ENCODE results near the gene CILP2. TPM values are rescaled to one million over a fixed set of nuclear protein-coding genes. Genes with fewer than 3 reads are reported as not detected.

CILP2 gene
- total RNA-seq, 1 donor from 2014 or later = 0.40 TPM

DNA sequence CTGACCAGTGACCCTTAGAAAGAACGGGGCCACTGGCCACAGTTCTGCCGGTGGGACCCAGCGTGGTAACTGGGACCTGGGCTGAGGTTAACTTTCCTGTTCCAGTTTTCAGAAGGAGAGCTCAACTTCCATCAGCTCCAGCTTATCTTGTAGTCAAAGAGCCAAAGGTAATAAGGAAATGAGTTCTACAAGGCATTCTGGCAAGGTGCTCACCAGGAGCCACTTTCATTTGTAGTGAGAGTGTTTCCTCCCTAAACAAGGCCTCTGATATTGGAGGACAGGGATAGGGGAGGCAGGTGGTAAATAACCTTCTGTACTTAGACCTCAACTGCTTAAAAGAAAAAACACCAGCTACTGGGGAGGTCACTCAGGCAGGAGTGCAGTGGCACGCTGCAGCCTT lies 42.4 kb downstream of the CILP2 start:
- intact Hi-C loops (cut with DNase I) = no loop called here
- ATAC-seq (ENCODE audit: poor library complexity) = no peak
- no peak for DNase-seq

DNA sequence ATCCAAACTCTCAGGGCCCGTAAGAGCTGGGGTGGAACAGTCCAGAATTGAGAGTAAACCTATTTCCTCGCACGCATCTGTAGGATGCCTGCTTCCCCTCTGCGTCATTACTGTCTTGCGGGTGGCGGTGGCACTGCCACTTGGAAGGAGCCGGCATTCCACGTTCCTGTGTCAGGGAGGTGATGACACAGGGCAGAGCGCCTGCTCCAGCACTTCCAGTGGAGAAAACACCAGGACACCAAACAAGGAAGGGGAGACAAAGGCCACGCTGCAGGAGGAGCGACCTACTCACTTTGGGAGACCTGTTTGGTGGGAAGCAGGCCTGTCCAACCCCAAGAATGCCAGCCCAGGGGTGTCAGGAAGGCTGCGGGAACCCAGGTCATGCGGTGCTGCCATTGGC lies 43.3 kb downstream of the CILP2 start:
- ATAC-seq (ENCODE audit: poor library complexity) (peak; percentile 59), DNase-seq (no peak)
- intact Hi-C loops (cut with DNase I) = no loop called here

DNA sequence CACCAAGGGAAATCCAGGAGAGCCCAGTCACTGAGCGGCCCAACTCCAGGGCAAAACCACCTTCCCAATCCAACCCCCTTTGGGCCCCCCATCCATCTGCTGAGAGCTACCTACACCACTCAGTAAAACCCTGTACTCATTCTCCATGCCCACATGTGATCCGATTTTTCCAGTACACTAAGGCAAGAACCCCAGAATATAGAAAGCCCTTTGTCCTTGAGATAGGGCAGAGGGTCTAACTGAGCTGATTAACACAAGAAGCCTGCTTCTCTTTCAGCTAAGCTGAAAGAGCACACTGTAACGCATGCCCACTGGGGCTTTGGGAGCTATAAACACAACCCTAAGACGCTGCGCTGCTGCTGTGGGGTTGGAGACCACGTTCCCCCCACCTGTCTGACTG lies 44.4 kb downstream of the CILP2 start:
- DNase-seq (no peak), ATAC-seq (ENCODE audit: poor library complexity) (no peak)
- intact Hi-C loops (cut with DNase I) = no loop called here

DNA sequence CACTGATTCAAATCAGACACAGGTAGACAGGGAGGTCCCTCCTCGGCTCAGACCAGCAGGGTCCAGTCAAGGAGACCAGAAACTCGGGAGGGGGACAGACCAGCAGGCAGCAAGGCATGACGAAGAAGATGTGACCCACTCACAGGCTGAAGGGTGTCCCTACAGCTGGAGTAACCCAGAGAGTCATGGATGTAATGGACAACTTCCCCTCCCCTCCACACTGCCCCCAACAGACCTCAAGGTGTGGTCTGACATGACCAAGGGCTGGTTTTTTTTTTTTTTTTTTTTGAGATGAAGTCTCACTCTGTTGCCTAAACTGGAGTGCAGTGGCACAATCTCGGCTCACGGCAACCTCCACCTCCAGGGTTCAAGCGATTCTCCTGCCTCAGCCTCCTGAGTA lies 46.3 kb downstream of the CILP2 start:
- ATAC-seq (ENCODE audit: poor library complexity) = no peak
- intact Hi-C loops (cut with DNase I) = no loop called here
- DNase-seq = no peak

DNA sequence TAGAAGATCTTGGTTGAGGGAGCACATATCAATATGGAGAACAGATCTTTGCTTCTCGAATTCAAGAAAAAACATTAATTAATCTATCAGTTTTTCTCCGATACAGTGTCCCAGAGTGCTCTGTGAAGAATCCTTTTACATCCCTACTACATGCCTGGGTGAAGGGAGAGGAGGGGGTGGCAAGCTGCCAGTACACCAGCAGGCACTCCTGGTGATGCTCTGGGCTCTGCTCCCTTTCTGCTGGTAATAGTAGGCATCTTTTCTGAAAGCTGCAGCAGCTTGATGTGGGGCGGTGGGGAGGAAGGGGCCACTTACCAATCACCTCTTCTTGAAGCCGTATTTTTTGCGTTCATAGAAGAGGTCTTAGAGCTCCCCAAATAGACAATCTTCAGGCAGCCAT lies 49.7 kb downstream of the CILP2 start:
- DNase-seq = no peak
- intact Hi-C loops (cut with DNase I) = no loop called here
- ATAC-seq (ENCODE audit: poor library complexity) = no peak

DNA sequence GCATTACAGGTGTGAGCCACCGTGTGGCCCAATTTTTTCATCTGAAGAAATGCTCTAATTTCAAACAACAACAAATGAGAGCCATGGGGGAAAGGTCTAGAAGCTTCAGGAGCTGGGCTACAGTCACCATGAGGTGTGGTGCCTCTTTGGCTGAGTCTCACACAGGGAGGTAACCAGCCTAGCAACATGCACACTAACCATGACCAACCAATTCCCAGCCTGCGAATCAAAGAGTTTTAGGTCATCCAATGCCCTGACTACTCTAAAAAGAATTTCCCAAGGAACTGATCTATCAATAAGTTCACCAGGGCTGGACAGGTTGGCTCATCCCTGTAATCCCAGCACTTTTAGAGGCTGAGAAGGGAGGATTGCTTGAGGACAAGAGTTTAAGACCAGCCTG lies 50.5 kb downstream of the CILP2 start:
- no peak for ATAC-seq (ENCODE audit: poor library complexity)
- intact Hi-C loops (cut with DNase I) = no loop called here

DNA sequence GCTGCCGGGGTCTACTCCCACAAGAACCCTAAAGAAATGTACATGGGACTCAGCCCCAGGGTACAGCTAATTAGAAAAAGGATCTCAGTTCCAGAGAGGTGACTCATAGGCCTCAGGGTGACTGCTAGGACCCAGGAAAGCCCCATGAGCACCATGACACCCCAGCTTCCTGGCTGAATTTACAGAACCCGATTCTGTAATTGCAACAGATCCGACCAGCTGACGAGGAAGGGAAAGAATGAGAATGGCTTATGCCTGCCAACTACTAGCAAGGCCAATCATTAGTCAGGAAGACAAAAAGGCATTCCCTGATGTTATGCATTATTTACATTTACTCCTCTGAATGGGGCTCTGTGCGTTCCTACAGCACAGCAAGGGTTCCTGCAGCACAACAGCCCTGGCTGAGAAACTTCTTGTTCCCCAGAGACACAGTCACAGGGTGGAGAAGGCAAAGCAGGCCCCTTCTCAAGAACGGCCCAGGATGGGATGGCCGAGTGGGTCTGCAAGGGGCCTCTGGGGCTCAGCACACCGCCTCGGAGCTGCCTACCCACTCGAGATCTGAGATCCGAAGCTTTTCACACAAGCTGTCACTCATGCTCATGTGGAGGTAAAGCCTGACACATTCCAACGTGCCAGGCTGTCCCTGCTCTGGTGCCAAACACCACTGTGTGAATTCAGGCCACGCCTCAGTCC lies 53.2 kb downstream of the CILP2 start:
- no peak for DNase-seq
- ATAC-seq (ENCODE audit: poor library complexity) = peak; percentile 46
- intact Hi-C loops (cut with DNase I) = no loop called here

More for the DNA sequence above, 50.5 kb downstream of the CILP2 start:
- no peak for DNase-seq

DNA sequence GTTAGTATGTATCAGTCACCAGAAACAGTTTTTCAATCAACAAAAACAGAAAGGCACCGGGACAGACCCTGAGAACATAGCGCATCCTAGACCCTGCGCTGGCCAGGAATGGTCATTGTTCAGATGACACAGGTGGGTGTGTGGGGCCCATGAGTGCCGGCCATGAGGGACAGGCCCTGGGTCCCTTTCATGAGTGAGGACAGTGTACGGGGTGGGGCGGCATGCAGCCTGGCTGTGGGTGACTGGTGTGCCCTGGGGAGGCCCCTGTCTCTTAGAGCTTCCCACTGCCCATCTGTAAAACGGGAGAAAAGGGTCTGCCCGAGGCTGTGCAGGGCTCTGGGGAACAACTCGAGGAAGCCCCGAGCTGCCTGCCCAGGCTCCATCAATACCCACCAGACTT lies 54.6 kb downstream of the CILP2 start:
- intact Hi-C loops (cut with DNase I) = no loop called here
- DNase-seq (no peak), ATAC-seq (ENCODE audit: poor library complexity) (no peak)

DNA sequence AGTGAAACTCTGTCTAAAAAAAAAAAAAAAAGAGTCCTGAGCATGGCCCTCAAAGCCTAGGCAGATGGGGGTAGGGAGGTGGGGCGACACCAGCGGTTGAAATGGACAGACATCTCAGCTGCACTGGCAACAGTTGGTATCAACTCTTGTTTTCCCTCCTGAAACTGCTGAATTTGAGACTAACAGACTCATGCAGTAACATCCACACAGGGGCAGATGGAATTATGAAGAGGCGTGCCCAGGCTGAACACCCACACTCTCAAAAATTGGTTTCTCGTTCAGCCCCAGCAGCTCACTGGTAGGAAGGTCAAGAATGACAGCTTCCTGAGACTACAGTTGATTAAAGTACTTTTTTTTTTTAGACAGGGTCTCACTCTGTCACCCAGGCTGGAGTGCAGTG lies 56.3 kb downstream of the CILP2 start:
- DNase-seq = no peak
- intact Hi-C loops (cut with DNase I) = no loop called here
- ATAC-seq (ENCODE audit: poor library complexity) = no peak

DNA sequence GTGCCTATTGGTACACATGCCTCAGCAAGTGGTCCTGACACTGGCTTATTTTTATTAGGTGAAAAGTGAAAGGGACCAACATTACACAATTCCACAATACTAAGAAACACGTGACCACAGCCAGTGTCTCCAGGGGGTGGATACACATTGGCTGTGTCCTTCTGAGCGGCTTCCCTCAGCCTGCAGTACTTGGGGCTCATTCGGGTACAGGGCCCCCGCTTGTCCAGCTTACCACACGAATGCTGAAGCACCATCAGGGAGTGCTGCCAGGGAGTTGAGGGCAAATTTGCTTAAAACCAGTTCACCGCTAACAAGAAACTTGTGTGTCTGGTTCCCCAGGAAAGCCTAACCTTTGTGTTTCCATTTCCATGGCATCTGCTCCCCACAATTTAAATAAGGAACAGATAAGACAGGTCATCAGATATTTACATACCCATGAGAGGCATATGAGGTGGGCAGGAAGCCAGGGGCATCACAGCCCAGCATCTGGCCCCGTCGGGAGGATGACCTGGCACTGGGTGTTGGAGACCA lies 57.2 kb downstream of the CILP2 start:
- intact Hi-C loops (cut with DNase I) = no loop called here
- DNase-seq (no peak), ATAC-seq (ENCODE audit: poor library complexity) (no peak)

Other genes with a start within 250 kb of the CILP2 start
- gene SUGP1, start 217.8 kb upstream of the CILP2 start, total RNA-seq = 37.2 TPM
- gene MAU2, start 217.4 kb upstream of the CILP2 start, total RNA-seq = 32.8 TPM
- gene GATAD2A, start 132.6 kb upstream of the CILP2 start, total RNA-seq = 24.3 TPM
- gene TSSK6, start 22.7 kb upstream of the CILP2 start, total RNA-seq = 0.67 TPM
- 1,367 TPM for gene NDUFA13, start 22.0 kb upstream of the CILP2 start, total RNA-seq
- gene YJEFN3, start 9.4 kb upstream of the CILP2 start, total RNA-seq = 5.8 TPM
- gene PBX4, start 80.4 kb downstream of the CILP2 start, total RNA-seq = not detected
- 1.7 TPM for gene LPAR2, start 90.0 kb downstream of the CILP2 start, total RNA-seq
- 3.0 TPM for gene GMIP, start 105.4 kb downstream of the CILP2 start, total RNA-seq
- gene ATP13A1, start 125.4 kb downstream of the CILP2 start, total RNA-seq = 16.2 TPM
- gene ZNF101, start 130.6 kb downstream of the CILP2 start, total RNA-seq = 2.9 TPM
- 3.2 TPM for gene ZNF14, start 194.8 kb downstream of the CILP2 start, total RNA-seq